ENCODE measurements around the gene REV3L. TPM values are rescaled to one million over a fixed set of nuclear protein-coding genes. Genes with fewer than 3 reads are reported as not detected.

The REV3L gene
- total and polyA plus RNA-seq, 2 donors (not counting 3 experiments of a cell fraction or from before 2014, with no cell fraction given): 6.0 to 22.7 TPM

GRCh38 chr6:111252726-111253125 lies 230.3 kb downstream of the REV3L start:
- dilution Hi-C loops (cut with MboI; ENCODE audit: extremely low pct_ligation_motif_present, low sequenced_read_pairs): no loop called here
- POLR2A ChIA-PET: no interaction called here

More at GRCh38 chr6:111252726-111253125, 230.3 kb downstream of the REV3L start:
- CTCF ChIA-PET: interaction anchor here (0.9 to 1.0 kb wide), 2 partner anchors 8 to 226 kb away, joined by 4 read pairs; no protein-coding TSS in a partner anchor
- DNase-seq (ENCODE audit: low read depth, low spot score) (no peak), FAIRE-seq (no peak)
- Histone ChIP-seq H3K4me1 (ENCODE audit: control insufficient read depth, extremely low read depth, insufficient read depth, low read length) (no peaks in the 10 kb centered on the region), H3K9ac (replicated peaks; ENCODE audit: extremely low read depth, insufficient read depth, low read length) (no peak overlapping the region), H3K4me3 (replicated peaks in 1 of 3; ENCODE audit: insufficient read depth in 1 of 3, low read depth in 1 of 3, low read length in 3 of 3) (no peak overlapping the region), H4K20me1 (replicated peaks; ENCODE audit: control insufficient read depth, extremely low read depth, insufficient read depth, low read length) (no peaks in the 10 kb centered on the region), H3K9me1 (replicated peaks; ENCODE audit: control insufficient read depth, extremely low read depth, insufficient read depth, low read length) (no peaks in the 10 kb centered on the region), H3K27ac (ENCODE audit: insufficient read depth, low read depth, low read length) (no peak overlapping the region), H2AFZ (ENCODE audit: low read depth, low read length) (no peak overlapping the region), H3K79me2 (ENCODE audit: control insufficient read depth, insufficient read depth, low read length) (no peaks in the 10 kb centered on the region), H3K4me2 (ENCODE audit: insufficient read depth, low read length) (no peak overlapping the region), H3K36me3 (ENCODE audit: control insufficient read depth in 2 of 2, extremely low read depth in 1 of 2, insufficient read depth in 2 of 2, low read length in 2 of 2) (no peaks in the 10 kb centered on the region), H3K27me3 (ENCODE audit: control insufficient read depth in 2 of 2, insufficient read depth in 2 of 2, low read length in 2 of 2) (peaks cover 19 to 30% of the 10 kb centered on the region in 2 experiments), H3K9me3 (replicated peaks; ENCODE audit: control insufficient read depth, insufficient read depth, low read length) (no peaks in the 10 kb centered on the region)
- intact Hi-C loops (cut with micrococcal nuclease): no loop called here
- no peak for TF ChIP-seq FOS (IDR thresholded peaks at IDR 0.05; ENCODE audit: borderline replicate concordance, insufficient read depth, low read length)
- no peak for TF ChIP-seq GATA2 (IDR thresholded peaks at IDR 0.05; ENCODE audit: insufficient read depth, insufficient read length, low read depth, low read length)
- TF ChIP-seq MAX (IDR thresholded peaks at IDR 0.05; ENCODE audit: insufficient read depth, insufficient read length): no peak
- TF ChIP-seq MYC (IDR thresholded peaks at IDR 0.05; ENCODE audit: low read depth, low read length): no peak
- TF ChIP-seq POLR2AphosphoS5 (IDR thresholded peaks at IDR 0.05; ENCODE audit: insufficient read depth, low read depth, low read length): no peak
- no peak for TF ChIP-seq POLR2A (IDR thresholded peaks at IDR 0.05; ENCODE audit: low read depth, low read length)
- no peak for TF ChIP-seq EZH2 (IDR thresholded peaks at IDR 0.05; ENCODE audit: borderline replicate concordance, low read depth, low read length, severe bottlenecking)
- no peak for TF ChIP-seq JUN (IDR thresholded peaks at IDR 0.05; ENCODE audit: borderline replicate concordance, insufficient read depth, insufficient read length, low read depth)
- TF ChIP-seq, protein P1, sequence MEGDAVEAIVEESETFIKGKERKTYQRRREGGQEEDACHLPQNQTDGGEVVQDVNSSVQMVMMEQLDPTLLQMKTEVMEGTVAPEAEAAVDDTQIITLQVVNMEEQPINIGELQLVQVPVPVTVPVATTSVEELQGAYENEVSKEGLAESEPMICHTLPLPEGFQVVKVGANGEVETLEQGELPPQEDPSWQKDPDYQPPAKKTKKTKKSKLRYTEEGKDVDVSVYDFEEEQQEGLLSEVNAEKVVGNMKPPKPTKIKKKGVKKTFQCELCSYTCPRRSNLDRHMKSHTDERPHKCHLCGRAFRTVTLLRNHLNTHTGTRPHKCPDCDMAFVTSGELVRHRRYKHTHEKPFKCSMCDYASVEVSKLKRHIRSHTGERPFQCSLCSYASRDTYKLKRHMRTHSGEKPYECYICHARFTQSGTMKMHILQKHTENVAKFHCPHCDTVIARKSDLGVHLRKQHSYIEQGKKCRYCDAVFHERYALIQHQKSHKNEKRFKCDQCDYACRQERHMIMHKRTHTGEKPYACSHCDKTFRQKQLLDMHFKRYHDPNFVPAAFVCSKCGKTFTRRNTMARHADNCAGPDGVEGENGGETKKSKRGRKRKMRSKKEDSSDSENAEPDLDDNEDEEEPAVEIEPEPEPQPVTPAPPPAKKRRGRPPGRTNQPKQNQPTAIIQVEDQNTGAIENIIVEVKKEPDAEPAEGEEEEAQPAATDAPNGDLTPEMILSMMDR (IDR thresholded peaks at IDR 0.05; ENCODE audit: extremely low read depth in 1 of 2, insufficient read depth in 1 of 2, low read depth in 1 of 2, low read length in 2 of 2): no peak
- no TSS peak for BruUV-seq (replicated peaks)

Measured in endothelial cell of umbilical vein (primary cell).